ENCODE data around the gene WDFY4.

GRCh38 chr10:48779546-48780152 lies 95.0 kb downstream of the WDFY4 start:
- TF ChIP-seq CTCF (IDR thresholded peaks at IDR 0.05) (no peak), POLR2A (IDR thresholded peaks at IDR 0.05) (no peak)
